NCI-H2227 treated with DMSO at 0.1 percent for 48 hours (cell line): ENCODE results near the gene ZNF442.
"Not testable (repeated sequence)": the region's sequence is repeated elsewhere in the genome, so short reads cannot be mapped to it uniquely, and the experiment has no call there.

ENCODE experiments used
- DNase-seq: peaks from one replicate; lab custom pipeline; 2025; lab: John Stamatoyannopoulos, UW

ZNF442 gene

GRCh38 chr19:12330340-12330739 is 35.1 kb downstream of the ZNF442 start:
- no peak for DNase-seq

- no peak for DNase-seq
Measured at GRCh38 chr19:12325690-12326089, 39.8 kb downstream of the ZNF442 start.

GRCh38 chr19:12318782-12319413 is 46.6 kb downstream of the ZNF442 start:
- DNase-seq, result no peak

- no peak for DNase-seq
Measured at GRCh38 chr19:12314553-12314952, 50.9 kb downstream of the ZNF442 start.

GRCh38 chr19:12308891-12309290 is 56.6 kb downstream of the ZNF442 start:
- not testable (repeated sequence) for DNase-seq
